H1 (cell line): ENCODE data around the gene ZNF143. TPM values are rescaled to one million over a fixed set of nuclear protein-coding genes. Genes with fewer than 3 reads are reported as not detected.

Experiments
- JUND ChIP-seq: IDR thresholded peaks from 2 replicates; pipeline ENCODE4 v1.6.1; 2011; ENCODE audit warnings: mild to moderate bottlenecking, improper control_type of control experiment, low read length
- SRF ChIP-seq: IDR thresholded peaks from 2 replicates; pipeline ENCODE4 v1.6.1; 2011; ENCODE audit warnings: mild to moderate bottlenecking, low read depth, low read length, moderate library complexity
- polyA plus RNA-seq, 7 experiments: library from polyadenylated mRNA; depleted of rRNA in 3 of 7; stranded (reverse) in 5 of 7; unstranded in 2 of 7; fragments of >200 nt in 5 of 7; fragments of 200-250 nt in 2 of 7; gene quantifications; 1 replicate in 5 of 7; 2 replicates in 1 of 7; 4 replicates in 1 of 7; pipeline versions ENCODE4 v1.2.1 to v1.2.3, GENCODE V29; 2011 to 2013; ENCODE audit warnings: missing spikeins in 2 of 7, mixed read lengths in 2 of 7
- total RNA-seq: library from RNA; stranded (reverse); fragmentation: NEBNext Ultra II Directional; extraction: Animal tissue kit (Norgen Biotek cat#: 25700); gene quantifications from 2 replicates; pipeline ENCODE4 v1.2.1, GENCODE V29; 2021
- TF ChIP-seq, protein P1 (sequence below), 3 experiments: IDR thresholded peaks; 1 replicate in 2 of 3; 2 replicates in 1 of 3; pipeline versions ENCODE4 v1.5.1 to v1.6.1; 2011; ENCODE audit warnings: low read length in 3 of 3, mild to moderate bottlenecking in 3 of 3, inconsistent platforms in 2 of 3, low read depth in 1 of 3, moderate library complexity in 1 of 3; ENCODE audit not compliant: insufficient read depth in 1 of 3; ENCODE audit errors: control extremely low read depth in 1 of 3

ZNF143 gene
- total and polyA plus RNA-seq, 2 of the 8 experiments (the other 6 are each of a cell fraction or from before 2014, with no cell fraction given): 43.0 to 69.2 TPM

DNA sequence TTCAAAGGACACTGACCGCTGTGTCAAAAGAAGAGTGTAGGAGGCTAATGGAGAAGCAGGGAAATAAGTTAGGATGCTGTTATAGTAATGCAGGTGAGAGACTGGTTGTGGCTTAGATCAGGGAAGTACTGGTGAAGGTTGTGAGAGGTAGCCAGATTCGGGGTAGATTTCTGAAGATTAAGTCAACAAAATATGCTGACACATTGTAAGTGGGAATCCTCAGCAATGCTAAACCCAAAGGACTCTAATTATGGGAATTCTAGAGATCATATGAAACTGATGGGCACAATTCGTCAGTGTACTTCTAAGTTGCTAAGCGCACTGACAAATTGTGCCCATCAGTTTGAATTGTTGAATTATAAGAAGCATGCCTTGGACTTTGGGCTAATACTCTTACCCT, 10.0 kb downstream of the ZNF143 start (continued):
- TF ChIP-seq, protein P1, sequence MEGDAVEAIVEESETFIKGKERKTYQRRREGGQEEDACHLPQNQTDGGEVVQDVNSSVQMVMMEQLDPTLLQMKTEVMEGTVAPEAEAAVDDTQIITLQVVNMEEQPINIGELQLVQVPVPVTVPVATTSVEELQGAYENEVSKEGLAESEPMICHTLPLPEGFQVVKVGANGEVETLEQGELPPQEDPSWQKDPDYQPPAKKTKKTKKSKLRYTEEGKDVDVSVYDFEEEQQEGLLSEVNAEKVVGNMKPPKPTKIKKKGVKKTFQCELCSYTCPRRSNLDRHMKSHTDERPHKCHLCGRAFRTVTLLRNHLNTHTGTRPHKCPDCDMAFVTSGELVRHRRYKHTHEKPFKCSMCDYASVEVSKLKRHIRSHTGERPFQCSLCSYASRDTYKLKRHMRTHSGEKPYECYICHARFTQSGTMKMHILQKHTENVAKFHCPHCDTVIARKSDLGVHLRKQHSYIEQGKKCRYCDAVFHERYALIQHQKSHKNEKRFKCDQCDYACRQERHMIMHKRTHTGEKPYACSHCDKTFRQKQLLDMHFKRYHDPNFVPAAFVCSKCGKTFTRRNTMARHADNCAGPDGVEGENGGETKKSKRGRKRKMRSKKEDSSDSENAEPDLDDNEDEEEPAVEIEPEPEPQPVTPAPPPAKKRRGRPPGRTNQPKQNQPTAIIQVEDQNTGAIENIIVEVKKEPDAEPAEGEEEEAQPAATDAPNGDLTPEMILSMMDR (IDR thresholded peaks at IDR 0.05; ENCODE audit: control extremely low read depth in 1 of 3, insufficient read depth in 1 of 3, low read depth in 1 of 3, low read length in 3 of 3): no peak
- no peak for TF ChIP-seq JUND
- no peak for TF ChIP-seq SRF
